NB4 (cell line): ENCODE results near the gene SPSB3.
A peak's percentile ranks its signal among the peaks of the same experiment; 100 is the strongest.

Experiments used
- DNase-seq: peaks from one replicate; pipeline ENCODE4 v3.0.0; 2010; ENCODE audit warnings: low read depth
- H3K4me3 ChIP-seq: one replicate; pipeline ENCODE4 v1.5.1; 2011; ENCODE audit warnings: mild to moderate bottlenecking, low read depth, low read length, moderate library complexity
- MYC ChIP-seq: IDR thresholded peaks from 2 replicates; pipeline ENCODE4 v1.6.1; 2011; ENCODE audit warnings: low read depth, low read length
- POLR2A ChIP-seq: IDR thresholded peaks from 2 replicates; pipeline ENCODE4 v1.6.1; 2011; ENCODE audit warnings: mild to moderate bottlenecking; ENCODE audit not compliant: insufficient read length; ENCODE audit errors: extremely low read depth
- TF ChIP-seq, protein P1 (sequence below): IDR thresholded peaks from 2 replicates; pipeline ENCODE4 v1.6.1; 2011; ENCODE audit warnings: low read depth, low read length
- TF ChIP-seq, protein P2 (sequence below): IDR thresholded peaks from one replicate; pipeline ENCODE4 v1.5.1; 2012; ENCODE audit warnings: low read depth, low read length

SPSB3 gene

DNA sequence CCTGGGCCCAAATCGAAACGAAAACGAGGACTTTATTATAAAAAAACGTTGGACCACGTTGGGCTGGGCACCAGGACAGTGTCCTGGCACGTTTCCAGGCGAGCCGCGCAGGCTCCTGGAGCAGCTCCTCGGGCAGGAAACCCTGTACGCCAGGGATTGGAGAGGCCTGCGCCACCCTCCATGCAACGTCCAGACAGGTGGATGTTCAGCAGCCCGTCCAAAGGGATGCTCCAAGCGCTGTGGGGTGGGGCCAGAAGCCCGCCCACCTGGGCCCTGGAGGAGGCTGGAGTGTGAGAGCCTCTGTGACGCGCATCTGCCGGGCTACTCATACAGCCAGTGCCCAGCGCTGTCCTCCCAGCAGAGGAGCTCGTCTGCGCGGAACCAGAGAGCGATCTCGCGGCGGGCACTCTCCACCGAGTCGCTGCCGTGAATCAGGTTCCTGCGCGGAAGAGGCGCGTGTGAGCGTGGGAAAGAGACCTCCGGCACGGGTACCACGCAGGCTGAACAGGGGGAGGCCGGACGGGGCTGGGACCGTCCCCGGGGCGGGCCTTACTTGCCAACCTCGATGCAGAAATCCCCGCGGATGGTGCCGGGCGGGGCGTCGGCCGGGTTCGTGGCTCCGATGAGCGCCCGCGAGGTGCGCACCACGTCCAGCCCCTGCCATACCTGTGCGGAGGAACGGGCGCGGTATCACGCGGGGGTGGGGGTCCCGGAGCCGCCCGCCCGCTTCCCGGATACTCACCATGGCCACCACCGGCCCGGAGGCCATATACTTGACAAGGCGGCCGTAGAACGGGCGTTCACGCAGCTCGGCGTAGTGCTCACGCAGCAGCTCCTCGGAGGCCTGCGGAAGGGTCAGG is 11.8 kb downstream of the SPSB3 start:
- TF ChIP-seq MYC (no peak), POLR2A (no peak)
- TF ChIP-seq, protein P1, sequence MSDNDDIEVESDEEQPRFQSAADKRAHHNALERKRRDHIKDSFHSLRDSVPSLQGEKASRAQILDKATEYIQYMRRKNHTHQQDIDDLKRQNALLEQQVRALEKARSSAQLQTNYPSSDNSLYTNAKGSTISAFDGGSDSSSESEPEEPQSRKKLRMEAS: no peak
- TF ChIP-seq, protein P2, sequence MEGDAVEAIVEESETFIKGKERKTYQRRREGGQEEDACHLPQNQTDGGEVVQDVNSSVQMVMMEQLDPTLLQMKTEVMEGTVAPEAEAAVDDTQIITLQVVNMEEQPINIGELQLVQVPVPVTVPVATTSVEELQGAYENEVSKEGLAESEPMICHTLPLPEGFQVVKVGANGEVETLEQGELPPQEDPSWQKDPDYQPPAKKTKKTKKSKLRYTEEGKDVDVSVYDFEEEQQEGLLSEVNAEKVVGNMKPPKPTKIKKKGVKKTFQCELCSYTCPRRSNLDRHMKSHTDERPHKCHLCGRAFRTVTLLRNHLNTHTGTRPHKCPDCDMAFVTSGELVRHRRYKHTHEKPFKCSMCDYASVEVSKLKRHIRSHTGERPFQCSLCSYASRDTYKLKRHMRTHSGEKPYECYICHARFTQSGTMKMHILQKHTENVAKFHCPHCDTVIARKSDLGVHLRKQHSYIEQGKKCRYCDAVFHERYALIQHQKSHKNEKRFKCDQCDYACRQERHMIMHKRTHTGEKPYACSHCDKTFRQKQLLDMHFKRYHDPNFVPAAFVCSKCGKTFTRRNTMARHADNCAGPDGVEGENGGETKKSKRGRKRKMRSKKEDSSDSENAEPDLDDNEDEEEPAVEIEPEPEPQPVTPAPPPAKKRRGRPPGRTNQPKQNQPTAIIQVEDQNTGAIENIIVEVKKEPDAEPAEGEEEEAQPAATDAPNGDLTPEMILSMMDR: no peak
- H3K4me3 ChIP-seq: peak overlapping the region; percentile 32
- DNase-seq: no peak

DNA sequence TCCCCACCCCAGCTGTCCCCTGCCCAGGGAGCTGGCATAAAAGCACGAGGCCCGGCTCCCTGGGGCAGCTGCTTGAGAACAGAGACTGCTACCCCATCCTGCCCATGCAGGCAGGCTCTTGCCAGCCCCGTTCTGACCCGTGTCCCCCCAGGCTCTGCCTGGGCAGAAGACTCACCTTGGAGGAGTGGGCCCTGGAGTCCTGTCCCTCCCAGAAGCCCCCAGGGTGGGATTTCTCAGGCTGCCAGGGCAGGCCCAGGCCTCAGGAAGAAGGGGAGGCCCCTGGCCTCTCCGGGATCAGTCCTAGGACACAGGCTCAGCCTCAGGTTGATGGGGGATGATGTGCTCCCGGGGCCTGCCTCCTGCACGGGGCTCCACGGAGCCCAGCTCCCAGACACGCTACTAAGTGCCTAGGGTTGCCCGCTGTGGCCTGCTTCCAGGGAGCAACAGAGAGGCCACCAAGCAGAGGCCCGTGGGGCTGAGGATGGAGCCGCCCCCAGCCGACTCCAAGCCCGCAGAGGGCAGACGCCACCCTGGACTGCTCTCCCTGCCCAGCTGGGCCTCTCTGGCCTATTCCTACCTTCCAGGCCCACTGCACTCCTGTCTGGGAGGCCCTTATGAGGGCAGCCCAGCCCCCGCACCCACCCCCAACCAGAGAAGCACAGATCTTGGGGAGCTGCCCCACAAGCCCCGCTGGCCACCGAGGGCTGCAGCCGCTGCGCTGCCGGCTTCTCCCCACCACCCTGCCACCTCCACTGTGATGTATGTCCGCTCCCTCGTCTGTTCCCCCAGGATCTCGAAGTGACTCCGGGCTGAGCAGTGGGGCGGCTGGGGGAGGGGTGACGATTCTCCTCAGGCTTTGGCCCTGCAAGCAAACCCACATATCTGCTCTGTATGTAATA is 12.7 kb downstream of the SPSB3 start:
- no peak for DNase-seq
- TF ChIP-seq, protein P1: no peak
- no peak for TF ChIP-seq MYC
- TF ChIP-seq POLR2A: no peak
- TF ChIP-seq, protein P2: no peak
- H3K4me3 ChIP-seq: no peak overlapping the region

DNA sequence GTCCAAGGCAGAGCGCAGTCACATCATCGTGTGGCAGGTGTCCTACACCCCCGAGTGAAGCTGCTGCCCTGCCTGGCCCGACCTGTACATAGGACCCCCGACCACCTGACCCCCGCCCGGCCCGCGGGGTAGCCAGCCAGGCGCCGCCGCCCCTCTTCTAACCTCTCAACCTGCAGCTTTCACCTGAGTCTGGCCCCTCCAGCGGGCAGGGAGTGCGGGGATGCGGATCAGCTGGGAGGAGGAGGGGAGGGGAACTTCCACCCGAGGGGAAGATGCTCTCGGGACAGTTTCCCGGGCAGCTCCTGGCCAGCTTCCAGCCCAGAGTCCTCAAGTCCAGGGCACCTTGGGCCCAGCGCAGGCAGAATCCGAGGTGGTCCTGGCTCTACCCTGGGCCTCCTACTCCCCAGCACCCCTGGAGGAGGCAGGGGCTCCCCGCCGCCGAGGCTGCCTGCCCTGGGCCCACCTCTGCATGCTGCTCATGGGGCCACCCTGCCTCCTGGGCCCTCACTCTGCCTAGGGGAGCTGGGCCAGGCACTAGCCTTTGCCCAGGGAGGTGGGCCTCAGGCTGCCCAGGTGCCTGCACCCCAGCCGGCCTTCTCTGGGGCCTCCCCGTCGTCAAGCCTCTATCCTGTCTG is 13.5 kb downstream of the SPSB3 start:
- no peak for DNase-seq
- TF ChIP-seq POLR2A: no peak
- TF ChIP-seq, protein P1: no peak
- TF ChIP-seq, protein P2: no peak
- no peak for TF ChIP-seq MYC
- no peak overlapping the region for H3K4me3 ChIP-seq

DNA sequence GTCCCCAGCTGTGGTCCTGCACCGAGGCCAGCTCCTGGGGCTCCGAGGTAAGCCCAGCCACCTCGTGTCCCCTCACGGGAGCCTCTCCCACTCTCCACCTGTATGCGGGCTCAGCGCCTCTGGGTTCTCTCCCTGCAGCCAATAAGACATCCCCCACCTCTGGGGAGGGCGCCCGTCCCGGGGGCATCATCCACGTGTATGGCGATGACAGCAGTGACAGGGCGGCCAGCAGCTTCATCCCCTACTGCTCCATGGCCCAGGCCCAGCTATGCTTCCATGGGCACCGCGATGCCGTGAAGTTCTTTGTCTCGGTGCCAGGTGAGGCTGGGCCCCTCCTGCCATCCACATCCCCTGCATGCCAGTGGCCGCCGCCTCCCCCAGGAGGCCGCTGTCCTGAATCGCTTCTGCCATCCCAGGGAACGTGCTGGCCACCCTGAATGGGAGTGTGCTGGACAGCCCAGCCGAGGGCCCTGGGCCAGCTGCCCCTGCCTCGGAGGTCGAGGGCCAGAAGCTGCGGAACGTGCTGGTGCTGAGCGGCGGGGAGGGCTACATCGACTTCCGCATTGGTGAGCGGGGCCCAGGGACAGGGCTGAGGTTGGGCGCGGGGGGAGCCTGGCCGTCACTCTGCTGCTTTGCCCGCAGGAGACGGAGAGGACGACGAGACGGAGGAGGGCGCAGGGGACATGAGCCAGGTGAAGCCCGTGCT is 14.2 kb downstream of the SPSB3 start:
- H3K4me3 ChIP-seq: no peak overlapping the region
- TF ChIP-seq, protein P1: no peak
- TF ChIP-seq MYC: no peak
- TF ChIP-seq, protein P2: no peak
- TF ChIP-seq POLR2A: no peak
- no peak for DNase-seq

DNA sequence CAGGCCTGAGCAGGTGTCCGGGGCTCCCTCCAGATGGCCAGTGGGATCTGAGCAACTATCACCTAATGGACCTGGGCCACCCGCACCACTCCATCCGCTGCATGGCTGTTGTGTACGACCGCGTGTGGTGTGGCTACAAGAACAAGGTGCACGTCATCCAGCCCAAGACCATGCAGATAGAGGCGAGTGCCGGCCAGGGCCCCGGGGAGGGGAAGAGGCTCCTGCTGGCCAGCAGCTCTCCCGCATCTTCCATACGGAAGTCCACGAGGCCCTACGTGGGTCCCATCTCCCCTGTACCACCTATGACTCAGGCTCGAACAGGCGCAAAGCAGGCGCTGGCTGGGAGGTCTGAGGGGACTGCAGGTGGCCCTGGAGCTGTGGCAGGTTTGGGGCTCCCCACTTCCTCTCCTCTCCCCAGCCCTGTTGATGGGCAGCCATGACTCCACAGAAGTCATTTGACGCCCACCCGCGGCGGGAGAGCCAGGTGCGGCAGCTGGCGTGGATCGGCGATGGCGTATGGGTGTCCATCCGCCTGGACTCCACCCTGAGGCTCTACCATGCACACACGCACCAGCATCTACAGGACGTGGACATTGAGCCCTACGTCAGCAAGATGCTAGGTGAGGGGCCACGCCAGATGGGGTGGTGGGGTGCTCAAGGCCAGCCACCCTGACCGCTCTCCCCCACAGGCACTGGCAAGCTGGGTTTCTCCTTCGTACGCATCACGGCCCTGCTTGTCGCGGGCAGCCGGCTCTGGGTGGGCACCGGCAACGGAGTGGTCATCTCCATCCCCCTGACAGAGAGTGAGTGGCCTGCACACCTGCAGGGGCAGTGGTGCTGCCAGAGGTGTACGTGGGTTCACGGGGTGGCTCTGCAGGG is 15.0 kb downstream of the SPSB3 start:
- DNase-seq: no peak
- no peak overlapping the region for H3K4me3 ChIP-seq
- TF ChIP-seq, protein P1: no peak
- TF ChIP-seq MYC (no peak), POLR2A (no peak)
- TF ChIP-seq, protein P2: no peak
